NB4 (cell line): ENCODE data around the gene HADHB.

ENCODE experiments used
- DNase-seq: peaks from one replicate; pipeline ENCODE4 v3.0.0; 2010; ENCODE audit warnings: low read depth
- H3K4me3 ChIP-seq: one replicate; pipeline ENCODE4 v1.5.1; 2011; ENCODE audit warnings: mild to moderate bottlenecking, low read depth, low read length, moderate library complexity
- MYC ChIP-seq: IDR thresholded peaks from 2 replicates; pipeline ENCODE4 v1.6.1; 2011; ENCODE audit warnings: low read depth, low read length
- POLR2A ChIP-seq: IDR thresholded peaks from 2 replicates; pipeline ENCODE4 v1.6.1; 2011; ENCODE audit warnings: mild to moderate bottlenecking; ENCODE audit not compliant: insufficient read length; ENCODE audit errors: extremely low read depth
- TF ChIP-seq, protein P1 (sequence below): IDR thresholded peaks from one replicate; pipeline ENCODE4 v1.5.1; 2012; ENCODE audit warnings: low read depth, low read length
- TF ChIP-seq, protein P2 (sequence below): IDR thresholded peaks from 2 replicates; pipeline ENCODE4 v1.6.1; 2011; ENCODE audit warnings: low read depth, low read length

Gene HADHB

DNA sequence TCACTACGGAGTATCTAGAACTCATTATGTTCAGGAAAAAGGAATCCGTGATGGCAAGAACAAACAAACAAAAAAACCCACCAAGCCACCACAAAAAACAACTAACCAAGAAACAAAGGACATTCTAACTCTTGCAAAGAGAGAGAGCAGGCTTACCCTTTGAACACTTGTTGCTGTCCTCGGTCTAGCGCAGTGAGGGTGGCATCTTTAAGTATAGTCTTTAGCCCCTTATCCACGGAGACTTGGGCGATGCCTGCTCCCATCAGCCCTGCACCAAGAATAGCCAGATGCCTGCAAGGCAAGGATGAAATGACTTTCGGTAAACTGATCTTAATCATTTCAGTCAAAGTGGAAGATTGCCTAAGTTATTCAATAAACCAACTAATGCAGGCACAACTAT lies 40.8 kb upstream of the HADHB start:
- TF ChIP-seq, protein P1, sequence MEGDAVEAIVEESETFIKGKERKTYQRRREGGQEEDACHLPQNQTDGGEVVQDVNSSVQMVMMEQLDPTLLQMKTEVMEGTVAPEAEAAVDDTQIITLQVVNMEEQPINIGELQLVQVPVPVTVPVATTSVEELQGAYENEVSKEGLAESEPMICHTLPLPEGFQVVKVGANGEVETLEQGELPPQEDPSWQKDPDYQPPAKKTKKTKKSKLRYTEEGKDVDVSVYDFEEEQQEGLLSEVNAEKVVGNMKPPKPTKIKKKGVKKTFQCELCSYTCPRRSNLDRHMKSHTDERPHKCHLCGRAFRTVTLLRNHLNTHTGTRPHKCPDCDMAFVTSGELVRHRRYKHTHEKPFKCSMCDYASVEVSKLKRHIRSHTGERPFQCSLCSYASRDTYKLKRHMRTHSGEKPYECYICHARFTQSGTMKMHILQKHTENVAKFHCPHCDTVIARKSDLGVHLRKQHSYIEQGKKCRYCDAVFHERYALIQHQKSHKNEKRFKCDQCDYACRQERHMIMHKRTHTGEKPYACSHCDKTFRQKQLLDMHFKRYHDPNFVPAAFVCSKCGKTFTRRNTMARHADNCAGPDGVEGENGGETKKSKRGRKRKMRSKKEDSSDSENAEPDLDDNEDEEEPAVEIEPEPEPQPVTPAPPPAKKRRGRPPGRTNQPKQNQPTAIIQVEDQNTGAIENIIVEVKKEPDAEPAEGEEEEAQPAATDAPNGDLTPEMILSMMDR: no peak
- TF ChIP-seq, protein P2, sequence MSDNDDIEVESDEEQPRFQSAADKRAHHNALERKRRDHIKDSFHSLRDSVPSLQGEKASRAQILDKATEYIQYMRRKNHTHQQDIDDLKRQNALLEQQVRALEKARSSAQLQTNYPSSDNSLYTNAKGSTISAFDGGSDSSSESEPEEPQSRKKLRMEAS: no peak
- TF ChIP-seq MYC: no peak
- TF ChIP-seq POLR2A: no peak
- DNase-seq: no peak
- no peak overlapping the region for H3K4me3 ChIP-seq

DNA sequence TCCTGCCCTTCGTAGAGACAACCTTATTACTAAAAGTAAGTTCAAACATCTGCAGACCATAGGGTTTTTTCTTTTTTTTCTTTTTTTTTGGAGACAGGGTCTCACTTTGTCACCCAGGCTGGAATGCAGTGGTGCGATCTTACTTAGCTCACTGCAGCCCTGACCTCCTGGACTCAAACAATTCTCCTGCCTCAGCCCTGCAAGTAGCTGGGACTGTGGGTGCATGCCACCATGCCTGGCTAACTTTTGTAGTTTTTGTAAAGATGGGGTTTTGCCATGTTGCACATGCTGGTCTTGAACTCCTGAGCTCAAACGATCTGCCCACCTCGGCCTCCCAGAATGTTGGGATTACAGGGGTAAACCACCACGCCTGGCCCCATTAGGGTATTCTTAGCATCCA lies 32.7 kb upstream of the HADHB start:
- no peak for DNase-seq
- no peak overlapping the region for H3K4me3 ChIP-seq
- TF ChIP-seq MYC: no peak
- TF ChIP-seq, protein P2: no peak
- TF ChIP-seq, protein P1: no peak
- TF ChIP-seq POLR2A: no peak

DNA sequence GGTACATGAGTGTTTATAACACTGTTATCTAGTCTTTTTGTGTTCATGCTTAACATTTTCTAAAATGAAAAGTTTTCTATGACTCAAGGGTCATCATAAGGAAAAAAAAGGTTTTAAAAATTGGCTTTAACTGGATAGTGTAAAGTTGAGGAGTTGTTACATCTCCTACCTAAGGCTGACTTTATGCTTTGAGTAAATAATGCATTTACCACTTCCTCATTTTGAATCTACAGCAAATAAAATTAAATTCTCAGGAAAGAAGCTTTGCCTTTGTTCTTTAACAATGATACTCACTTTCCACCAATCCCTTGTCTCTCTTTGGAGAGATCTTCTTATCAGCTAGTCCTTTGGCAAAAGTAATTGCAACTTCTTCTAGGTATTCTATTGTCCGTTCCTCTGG lies 30.0 kb upstream of the HADHB start:
- no peak for DNase-seq
- TF ChIP-seq, protein P1: no peak
- TF ChIP-seq POLR2A (no peak), MYC (no peak)
- TF ChIP-seq, protein P2: no peak
- H3K4me3 ChIP-seq: no peak overlapping the region

DNA sequence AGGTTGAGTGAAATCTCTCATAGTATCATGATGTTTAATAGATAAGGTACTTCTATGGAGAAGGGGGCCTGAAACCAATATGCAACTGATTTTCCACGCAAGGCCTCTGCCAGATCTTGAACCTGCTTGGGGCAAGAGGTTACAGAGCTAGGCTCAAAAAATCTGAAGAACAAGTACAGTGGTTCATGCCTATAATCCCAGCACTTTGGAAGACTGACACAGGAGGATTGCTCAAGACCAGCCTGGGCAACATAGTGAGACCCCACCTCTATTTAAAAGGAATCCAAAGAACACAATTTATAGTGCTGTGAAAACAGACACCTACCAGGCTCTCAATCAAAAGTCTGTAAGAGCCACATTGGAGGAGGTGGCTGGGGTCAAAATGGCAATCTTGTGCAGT lies 28.9 kb upstream of the HADHB start:
- DNase-seq: no peak
- H3K4me3 ChIP-seq: no peak overlapping the region
- TF ChIP-seq POLR2A (no peak), MYC (no peak)
- TF ChIP-seq, protein P2: no peak
- TF ChIP-seq, protein P1: no peak

DNA sequence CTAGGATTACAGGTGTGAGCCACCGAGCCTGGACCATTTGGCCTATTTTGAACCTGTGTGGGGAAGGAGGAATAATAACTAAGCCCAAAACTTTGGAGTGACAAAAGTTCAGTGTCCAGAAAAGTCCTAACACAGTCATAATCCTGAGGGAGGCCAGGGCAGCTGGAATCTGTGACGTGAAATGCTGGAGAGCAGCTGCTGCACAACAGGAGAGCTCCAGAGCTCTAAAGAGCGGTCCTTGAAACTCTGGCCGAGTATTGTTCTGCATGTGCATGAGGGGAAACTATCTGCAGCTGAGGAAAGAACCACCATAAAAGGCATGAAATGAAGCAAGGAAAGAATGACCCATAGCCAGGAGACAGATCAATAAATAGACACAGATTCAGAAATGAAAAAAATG lies 28.2 kb upstream of the HADHB start:
- no peak for DNase-seq
- TF ChIP-seq POLR2A (no peak), MYC (no peak)
- TF ChIP-seq, protein P1: no peak
- TF ChIP-seq, protein P2: no peak
- no peak overlapping the region for H3K4me3 ChIP-seq

DNA sequence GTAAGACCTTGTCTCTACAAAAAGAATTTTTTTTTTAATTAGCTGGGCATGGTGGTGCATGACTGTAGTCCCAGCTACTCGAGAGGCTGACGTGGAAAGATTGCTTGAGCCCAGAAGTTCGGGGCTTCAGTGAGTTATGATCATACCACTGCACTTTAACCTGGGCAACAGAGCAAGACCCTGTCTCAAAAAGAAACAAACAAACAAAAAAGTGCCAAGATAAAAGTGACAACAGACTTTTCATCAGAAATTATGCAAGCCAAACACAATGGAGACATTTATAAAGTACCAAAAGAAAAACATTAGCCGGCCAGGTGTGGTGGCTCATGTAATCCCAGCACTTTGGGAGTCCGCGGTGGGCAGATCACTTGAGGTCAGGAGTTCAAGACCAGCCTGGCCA lies 27.0 kb upstream of the HADHB start:
- no peak overlapping the region for H3K4me3 ChIP-seq
- no peak for DNase-seq

More for the DNA sequence above, 27.0 kb upstream of the HADHB start:
- no peak for TF ChIP-seq POLR2A
- TF ChIP-seq, protein P1: no peak
- TF ChIP-seq, protein P2: no peak
- no peak for TF ChIP-seq MYC
